IPS DF 6.9 (cell line): ENCODE measurements around the gene FAM168B.
"Not testable (repeated sequence)": the region's sequence is repeated elsewhere in the genome, so short reads cannot be mapped to it uniquely, and the experiment has no call there.

Experiments
- DNase-seq: peaks from one replicate; pipeline ENCODE4 v3.0.0-alpha.2; 2013; ENCODE audit warnings: low read depth, low spot score
- H3K27ac ChIP-seq: one replicate; pipeline ENCODE4 v1.5.1; 2013; ENCODE audit warnings: low read length, control low read depth
- H3K27me3 ChIP-seq: 2 replicates; pipeline ENCODE4 v1.6.1; 2013; ENCODE audit warnings: mild to moderate bottlenecking, low read length; ENCODE audit not compliant: control insufficient read depth, insufficient read depth
- H3K36me3 ChIP-seq: 2 replicates; pipeline ENCODE4 v1.6.1; 2013; ENCODE audit warnings: low read length; ENCODE audit not compliant: control insufficient read depth, insufficient read depth
- H3K4me1 ChIP-seq: 2 replicates; pipeline ENCODE4 v1.6.1; 2013; ENCODE audit warnings: low read length; ENCODE audit not compliant: control insufficient read depth, insufficient read depth
- H3K4me3 ChIP-seq: 2 replicates; pipeline ENCODE4 v1.5.1; 2013; ENCODE audit warnings: mild to moderate bottlenecking, low read length
- H3K9me3 ChIP-seq: 2 replicates; pipeline ENCODE4 v1.6.1; 2013; ENCODE audit warnings: low read length, inconsistent platforms; ENCODE audit not compliant: control insufficient read depth, insufficient read depth
- whole genome bisulfite sequencing: extraction: QIAGEN DNeasy Blood & Tissue Kit; methylation state at CpG from one replicate; pipeline ENCODE4 v1.1.7; 2013; ENCODE audit warnings: mixed read lengths, missing lambda C conversion rate; ENCODE audit not compliant: insufficient read length, insufficient coverage; 5-methylcytosine and 5-hydroxymethylcytosine counted together

Gene FAM168B

GRCh38 chr2:131104487-131105155 is 11.4 kb upstream of the FAM168B start:
- Histone ChIP-seq H3K27me3 (no peaks in the 10 kb centered on the region), H3K4me1 (peaks cover 2% of the 10 kb centered on the region; the same call in 1 of the 2 replicates), H3K4me3 (peak overlapping the region; percentile 15; the same call in 1 of the 2 replicates), H3K36me3 (no peaks in the 10 kb centered on the region), H3K27ac (no peak overlapping the region), H3K9me3 (no peaks in the 10 kb centered on the region)
- WGBS: no CpG with 5 or more reads among the region's 20 CpGs
- no peak for DNase-seq

GRCh38 chr2:131103165-131103564 is 9.9 kb upstream of the FAM168B start:
- Histone ChIP-seq H3K9me3 (no peaks in the 10 kb centered on the region), H3K27ac (no peak overlapping the region)
- no peak for DNase-seq

GRCh38 chr2:131094463-131095281 is 1.4 kb upstream of the FAM168B start:
- no peaks in the 10 kb centered on the region for H3K36me3 ChIP-seq
- no peak overlapping the region for H3K27ac ChIP-seq
- no CpG with 5 or more reads among the region's 22 CpGs for WGBS
- no peaks in the 10 kb centered on the region for H3K9me3 ChIP-seq
- no peaks in the 10 kb centered on the region for H3K4me1 ChIP-seq
- no peak for DNase-seq
- no peak overlapping the region for H3K4me3 ChIP-seq
- H3K27me3 ChIP-seq: no peaks in the 10 kb centered on the region

More at GRCh38 chr2:131103165-131103564, 9.9 kb upstream of the FAM168B start:
- WGBS: no CpG with 5 or more reads among the region's 2 CpGs
- no peak overlapping the region for H3K4me3 ChIP-seq
- H3K27me3 ChIP-seq: no peaks in the 10 kb centered on the region
- H3K4me1 ChIP-seq: peaks cover 2% of the 10 kb centered on the region; the same call in 1 of the 2 replicates
- no peaks in the 10 kb centered on the region for H3K36me3 ChIP-seq

GRCh38 chr2:131093696-131094462 is 619 bp upstream of the FAM168B start:
- Histone ChIP-seq H3K27ac (no peak overlapping the region), H3K4me3 (peak overlapping the region; percentile 94; the same call in 1 of the 2 replicates), H3K27me3 (no peaks in the 10 kb centered on the region), H3K36me3 (no peaks in the 10 kb centered on the region), H3K4me1 (no peaks in the 10 kb centered on the region), H3K9me3 (no peaks in the 10 kb centered on the region)
- 100% methylated on average over 4 of the region's 37 CpGs for WGBS
- no peak for DNase-seq

GRCh38 chr2:131092458-131093005 is 728 bp downstream of the FAM168B start:
- H3K27me3 ChIP-seq: no peaks in the 10 kb centered on the region
- DNase-seq: no peak
- H3K4me1 ChIP-seq: no peaks in the 10 kb centered on the region
- peaks cover 3% of the 10 kb centered on the region for H3K36me3 ChIP-seq
- peak overlapping the region; percentile 94; the same call in 1 of the 2 replicates for H3K4me3 ChIP-seq
- no peak overlapping the region for H3K27ac ChIP-seq
- WGBS: no CpG with 5 or more reads among the region's 26 CpGs
- H3K9me3 ChIP-seq: no peaks in the 10 kb centered on the region

GRCh38 chr2:131085646-131086045 is 7.6 kb downstream of the FAM168B start:
- WGBS: no CpG with 5 or more reads among the region's 2 CpGs
- no peak overlapping the region for H3K27ac ChIP-seq
- H3K36me3 ChIP-seq: peaks cover 3% of the 10 kb centered on the region
- H3K27me3 ChIP-seq: no peaks in the 10 kb centered on the region
- H3K9me3 ChIP-seq: no peaks in the 10 kb centered on the region
- no peak overlapping the region for H3K4me3 ChIP-seq
- no peak for DNase-seq
- H3K4me1 ChIP-seq: no peaks in the 10 kb centered on the region

- WGBS: no CpG with 5 or more reads among the region's 4 CpGs
Measured at GRCh38 chr2:131081190-131081589, 12.1 kb downstream of the FAM168B start.

GRCh38 chr2:131079931-131080330 is 13.3 kb downstream of the FAM168B start:
- not testable (repeated sequence) for H3K36me3 ChIP-seq, H3K9me3 ChIP-seq, H3K4me3 ChIP-seq

More at GRCh38 chr2:131081190-131081589, 12.1 kb downstream of the FAM168B start:
- no peaks in the 10 kb centered on the region for H3K27me3 ChIP-seq
- no peak for DNase-seq
- peaks cover 2% of the 10 kb centered on the region; the same call in 1 of the 2 replicates for H3K36me3 ChIP-seq
- H3K27ac ChIP-seq: no peak overlapping the region
- H3K9me3 ChIP-seq: no peaks in the 10 kb centered on the region
- no peak overlapping the region for H3K4me3 ChIP-seq
- H3K4me1 ChIP-seq: no peaks in the 10 kb centered on the region; the same call in 1 of the 2 replicates

GRCh38 chr2:131077966-131078365 is 15.3 kb downstream of the FAM168B start:
- H3K4me3 ChIP-seq: no peak overlapping the region
- H3K36me3 ChIP-seq: peaks cover 8% of the 10 kb centered on the region; the same call in 1 of the 2 replicates
- no peaks in the 10 kb centered on the region; the same call in 1 of the 2 replicates for H3K4me1 ChIP-seq
- WGBS: no CpG with 5 or more reads among the region's 3 CpGs
- H3K9me3 ChIP-seq: no peaks in the 10 kb centered on the region
- H3K27ac ChIP-seq: no peak overlapping the region
- no peak for DNase-seq
- no peaks in the 10 kb centered on the region for H3K27me3 ChIP-seq

More at GRCh38 chr2:131079931-131080330, 13.3 kb downstream of the FAM168B start:
- DNase-seq, H3K4me1 ChIP-seq, H3K27me3 ChIP-seq, H3K27ac ChIP-seq: not testable (repeated sequence)
- WGBS: no CpG with 5 or more reads among the region's 6 CpGs
